ENCODE results near the gene FAM3A. TPM values are rescaled to one million over a fixed set of nuclear protein-coding genes. Genes with fewer than 3 reads are reported as not detected.
A peak's percentile ranks its signal among the peaks of the same experiment; 100 is the strongest.

The FAM3A gene
- total and polyA plus RNA-seq, 9 of the 15 experiments (the other 6 are each of a cell fraction or from before 2014, with no cell fraction given) = 0.75 to 70.6 (median 27.0) TPM

- FAIRE-seq (no peak), ATAC-seq (no peak), DNase-seq (ENCODE audit: extremely low read depth in 1 of 4, low spot score in 3 of 4) (no peak)
- no peak overlapping the region for H2AFZ ChIP-seq (ENCODE audit: low read depth, low read length)
- peaks cover 7% of the 10 kb centered on the region; the same call in 1 of the 3 replicates for H3K79me2 ChIP-seq (ENCODE audit: control insufficient read depth, insufficient read depth, low read length)
- no TSS peak for BruUV-seq (replicated peaks)
- H3K9me3 ChIP-seq (replicated peaks; ENCODE audit: control insufficient read depth, insufficient read depth, low read depth, low read length) = no peaks in the 10 kb centered on the region; the same call in 1 of the 2 replicates
- intact Hi-C loops (cut with micrococcal nuclease) (no loop called here), in situ Hi-C loops (cut with MboI) (no loop called here)
- peaks cover 68% of the 10 kb centered on the region; the same call in 2 of the 3 replicates for H3K36me3 ChIP-seq (ENCODE audit: control insufficient read depth, insufficient read depth, low read length)
- H3K4me3 ChIP-seq = no peak overlapping the region
- TF ChIP-seq TARDBP (IDR thresholded peaks at IDR 0.05) = no peak
- 0 out of 2 replicates have a peak, but pooled peaks have one; percentile 30 for TF ChIP-seq ZNF134 (CRISPR knock-in tag; conservative IDR thresholded peaks at IDR 0.05)
- H3K4me1 ChIP-seq (replicated peaks in 1 of 2; ENCODE audit: control insufficient read depth in 2 of 2, insufficient read depth in 2 of 2, low read length in 2 of 2) = peaks cover 6 to 12% of the 10 kb centered on the region in 2 experiments; a peak in 3 of 5 replicates
- H4K20me1 ChIP-seq (replicated peaks; ENCODE audit: control insufficient read depth, insufficient read depth, low read length) = no peaks in the 10 kb centered on the region; the same call in 1 of the 2 replicates
- POLR2A ChIA-PET = no interaction called here
- no peak overlapping the region for H3K9ac ChIP-seq (ENCODE audit: insufficient read depth in 1 of 2, low read depth in 2 of 2, low read length in 2 of 2)
- no peaks in the 10 kb centered on the region for H3K27me3 ChIP-seq (ENCODE audit: control insufficient read depth in 2 of 2, insufficient read depth in 2 of 2, low read length in 2 of 2)
- H3K4me2 ChIP-seq (ENCODE audit: insufficient read depth, low read length) = no peak overlapping the region
- no peak overlapping the region for H3K27ac ChIP-seq (ENCODE audit: extremely low read depth, low read depth, low read length)
- CTCF ChIA-PET (ENCODE audit: low intra/inter-chr PET ratio) = no interaction called here
- WGBS (ENCODE audit: insufficient coverage, low coverage, missing lambda C conversion rate) = 97% methylated on average over 5 of the region's 5 CpGs
- no peaks in the 10 kb centered on the region for H3K9me1 ChIP-seq (ENCODE audit: control insufficient read depth, insufficient read depth, low read length)
Measured at GRCh38 chrX:154509455-154509854, 6.6 kb downstream of the FAM3A start.

GRCh38 chrX:154508384-154508745, 7.7 kb downstream of the FAM3A start:
- peaks cover 68% of the 10 kb centered on the region; the same call in 2 of the 3 replicates for H3K36me3 ChIP-seq (ENCODE audit: control insufficient read depth, insufficient read depth, low read length)
- ChIA-PET CTCF (ENCODE audit: low intra/inter-chr PET ratio) (no interaction called here), POLR2A (no interaction called here)
- H2AFZ ChIP-seq (ENCODE audit: low read depth, low read length) = no peak overlapping the region
- H3K4me3 ChIP-seq = no peak overlapping the region
- no peak overlapping the region for H3K4me2 ChIP-seq (ENCODE audit: insufficient read depth, low read length)
- no peaks in the 10 kb centered on the region for H3K79me2 ChIP-seq (ENCODE audit: control insufficient read depth, insufficient read depth, low read length)
- in situ Hi-C loops (cut with MboI) = no loop called here
- BruUV-seq (replicated peaks) = no TSS peak
- ATAC-seq (no peak), DNase-seq (ENCODE audit: extremely low read depth in 1 of 4, low spot score in 3 of 4) (no peak), FAIRE-seq (no peak)
- no peak overlapping the region for H3K9ac ChIP-seq (ENCODE audit: insufficient read depth in 1 of 2, low read depth in 2 of 2, low read length in 2 of 2)
- H3K9me3 ChIP-seq (replicated peaks; ENCODE audit: control insufficient read depth, insufficient read depth, low read depth, low read length) = no peaks in the 10 kb centered on the region; the same call in 1 of the 2 replicates
- intact Hi-C loops (cut with micrococcal nuclease) = no loop called here
- H3K4me1 ChIP-seq (replicated peaks in 1 of 2; ENCODE audit: control insufficient read depth in 2 of 2, insufficient read depth in 2 of 2, low read length in 2 of 2) = peaks cover 6 to 12% of the 10 kb centered on the region in 2 experiments; a peak in 3 of 5 replicates
- TF ChIP-seq POLR2G (IDR thresholded peaks at IDR 0.05; ENCODE audit: low read depth, low read length) (peak; percentile 26), HMG20B (CRISPR knock-in tag; IDR thresholded peaks at IDR 0.05) (no peak)
- no CpG with 5 or more reads among the region's 13 CpGs for WGBS (ENCODE audit: insufficient coverage, low coverage, missing lambda C conversion rate)
- no peaks in the 10 kb centered on the region for H3K9me1 ChIP-seq (ENCODE audit: control insufficient read depth, insufficient read depth, low read length)
- H3K27me3 ChIP-seq (ENCODE audit: control insufficient read depth in 2 of 2, insufficient read depth in 2 of 2, low read length in 2 of 2) = no peaks in the 10 kb centered on the region
- no peaks in the 10 kb centered on the region; the same call in 1 of the 2 replicates for H4K20me1 ChIP-seq (replicated peaks; ENCODE audit: control insufficient read depth, insufficient read depth, low read length)
- H3K27ac ChIP-seq (ENCODE audit: extremely low read depth, low read depth, low read length) = no peak overlapping the region
